H9 (cell line): ENCODE data around the gene CDADC1. TPM values are rescaled to one million over a fixed set of nuclear protein-coding genes. Genes with fewer than 3 reads are reported as not detected.

Experiments
- DNase-seq: peaks from one replicate; pipeline ENCODE4 v3.0.0-alpha.2; 2017
- H2AFZ ChIP-seq: one replicate; pipeline ENCODE4 v1.6.1; 2013; ENCODE audit warnings: mild to moderate bottlenecking, low read length, control low read depth, moderate library complexity
- H2AK5ac ChIP-seq: 2 replicates; pipeline ENCODE4 v1.6.1; 2013; ENCODE audit warnings: low read length, control low read depth, mixed read lengths; ENCODE audit not compliant: insufficient read length
- H2BK120ac ChIP-seq: one replicate; pipeline ENCODE4 v1.6.1; 2013; ENCODE audit warnings: low read depth, mild to moderate bottlenecking, low read length, control low read depth, inconsistent platforms; ENCODE audit not compliant: poor library complexity, severe bottlenecking
- H2BK12ac ChIP-seq: 2 replicates; pipeline ENCODE4 v1.6.1; 2013; ENCODE audit warnings: low read length, control low read depth, mixed read lengths, low read depth; ENCODE audit not compliant: insufficient read length
- H2BK15ac ChIP-seq: 2 replicates; pipeline ENCODE4 v1.6.1; 2013; ENCODE audit warnings: low read depth, low read length, control low read depth
- H2BK20ac ChIP-seq: one replicate; pipeline ENCODE4 v1.6.1; 2013; ENCODE audit warnings: low read depth, mild to moderate bottlenecking, low read length, control low read depth, inconsistent platforms; ENCODE audit not compliant: poor library complexity, severe bottlenecking
- H2BK5ac ChIP-seq: 2 replicates; pipeline ENCODE4 v1.6.1; 2013; ENCODE audit warnings: low read length, control low read depth, mixed read lengths; ENCODE audit not compliant: insufficient read length
- H3K14ac ChIP-seq: 2 replicates; pipeline ENCODE4 v1.6.1; 2013; ENCODE audit warnings: low read length, control low read depth; ENCODE audit not compliant: insufficient read depth
- H3K18ac ChIP-seq: 2 replicates; pipeline ENCODE4 v1.6.1; 2013; ENCODE audit warnings: low read depth, mild to moderate bottlenecking, mixed read lengths, low read length, control low read depth; ENCODE audit not compliant: insufficient read length
- H3K23ac ChIP-seq: 2 replicates; pipeline ENCODE4 v1.6.1; 2013; ENCODE audit warnings: low read length, control low read depth, mixed read lengths, low read depth; ENCODE audit not compliant: insufficient read length
- H3K23me2 ChIP-seq: 2 replicates; pipeline ENCODE4 v1.6.1; 2013; ENCODE audit warnings: low read depth, mild to moderate bottlenecking, mixed read lengths, low read length, control low read depth; ENCODE audit not compliant: insufficient read length, poor library complexity, severe bottlenecking
- H3K27ac ChIP-seq: 2 replicates; pipeline ENCODE4 v1.5.1; 2013; ENCODE audit warnings: low read length, control low read depth, mixed read lengths, low read depth; ENCODE audit not compliant: insufficient read length
- H3K27me3 ChIP-seq: 2 replicates; pipeline ENCODE4 v1.6.1; 2013; ENCODE audit warnings: low read length, control low read depth, inconsistent platforms; ENCODE audit not compliant: insufficient read depth
- H3K4ac ChIP-seq: 2 replicates; pipeline ENCODE4 v1.6.1; 2013; ENCODE audit warnings: low read depth, mild to moderate bottlenecking, control low read depth, inconsistent platforms, low read length, moderate library complexity
- H3K4me1 ChIP-seq: 2 replicates; pipeline ENCODE4 v1.6.1; 2013; ENCODE audit warnings: low read length, control low read depth, inconsistent platforms; ENCODE audit not compliant: insufficient read depth
- H3K4me2 ChIP-seq: 2 replicates; pipeline ENCODE4 v1.6.1; 2013; ENCODE audit warnings: low read length, control low read depth, mixed read lengths; ENCODE audit not compliant: insufficient read length, insufficient read depth
- H3K56ac ChIP-seq: 2 replicates; pipeline ENCODE4 v1.6.1; 2013; ENCODE audit warnings: low read depth, mild to moderate bottlenecking, mixed read lengths, low read length, control low read depth; ENCODE audit not compliant: insufficient read length
- H3K79me1 ChIP-seq: 2 replicates; pipeline ENCODE4 v1.6.1; 2013; ENCODE audit warnings: low read depth, mild to moderate bottlenecking, moderate library complexity, low read length, control low read depth, inconsistent platforms; ENCODE audit not compliant: insufficient read depth, poor library complexity, severe bottlenecking
- H3K79me2 ChIP-seq: 2 replicates; pipeline ENCODE4 v1.6.1; 2013; ENCODE audit warnings: low read length, control low read depth, inconsistent platforms; ENCODE audit not compliant: insufficient read depth
- H3K9ac ChIP-seq: 2 replicates; pipeline ENCODE4 v1.6.1; 2013; ENCODE audit warnings: low read length, control low read depth, mixed read lengths; ENCODE audit not compliant: insufficient read length; ENCODE audit errors: extremely low read depth
- H3K9me3 ChIP-seq: one replicate; pipeline ENCODE4 v1.6.1; 2013; ENCODE audit warnings: low read depth, low read length, inconsistent platforms; ENCODE audit not compliant: control insufficient read depth
- H3T11ph ChIP-seq: one replicate; pipeline ENCODE4 v1.6.1; 2013; ENCODE audit warnings: mild to moderate bottlenecking, low read length, control low read depth, inconsistent platforms
- H4K20me1 ChIP-seq: one replicate; pipeline ENCODE4 v1.6.1; 2013; ENCODE audit not compliant: control insufficient read depth, insufficient read length, insufficient read depth
- H4K5ac ChIP-seq: 2 replicates; pipeline ENCODE4 v1.6.1; 2013; ENCODE audit warnings: low read depth, mild to moderate bottlenecking, mixed read lengths, low read length, control low read depth; ENCODE audit not compliant: insufficient read length
- H4K8ac ChIP-seq: replicated peaks from 2 replicates; pipeline ENCODE4 v1.6.1; 2013; ENCODE audit warnings: low read length, control low read depth, mixed read lengths, low read depth; ENCODE audit not compliant: insufficient read length
- H4K91ac ChIP-seq: 2 replicates; pipeline ENCODE4 v1.6.1; 2013; ENCODE audit warnings: low read depth, mild to moderate bottlenecking, moderate library complexity, mixed read lengths, low read length, control low read depth; ENCODE audit not compliant: insufficient read length
- H3K27ac Mint-ChIP-seq, 3 experiments: 2 replicates in 2 of 3; 3 replicates in 1 of 3; pipeline ENCODE4 v1.8.0; 2020 to 2021; ENCODE audit warnings: mixed read lengths in 3 of 3, mild to moderate bottlenecking in 1 of 3, moderate library complexity in 1 of 3
- H3K27me3 Mint-ChIP-seq: 2 replicates; pipeline ENCODE4 v1.8.0; 2021; ENCODE audit warnings: low read depth, mild to moderate bottlenecking, moderate library complexity, mixed read lengths
- H3K36me3 Mint-ChIP-seq, 3 experiments: 2 replicates in 2 of 3; 3 replicates in 1 of 3; pipeline ENCODE4 v1.8.0; 2020 to 2021; ENCODE audit warnings: low read depth in 3 of 3, mixed read lengths in 3 of 3; ENCODE audit not compliant: insufficient read depth in 1 of 3
- H3K4me1 Mint-ChIP-seq, 2 experiments: 2 replicates each; pipeline ENCODE4 v1.8.0; 2020; ENCODE audit warnings: mixed read lengths in 2 of 2
- H3K4me3 Mint-ChIP-seq, 2 experiments: 2 replicates in 1 of 2; 3 replicates in 1 of 2; pipeline ENCODE4 v1.8.0; 2020 to 2021; ENCODE audit warnings: mild to moderate bottlenecking in 2 of 2, mixed read lengths in 2 of 2, moderate library complexity in 1 of 2
- H3K9me3 Mint-ChIP-seq, 2 experiments: 2 replicates in 1 of 2; 3 replicates in 1 of 2; pipeline ENCODE4 v1.8.0; 2020; ENCODE audit warnings: mild to moderate bottlenecking in 2 of 2, mixed read lengths in 2 of 2, moderate library complexity in 1 of 2
- CTCF ChIP-seq: fragments of 200-600 bp; sonication (generic); conservative IDR thresholded peaks from 3 replicates; pipeline ENCODE4 v1.8.0; 2021; ENCODE audit warnings: antibody characterized with exemption, mild to moderate bottlenecking
- WGBS: extraction: QIAGEN DNeasy Blood & Tissue Kit; methylation state at CpG from one replicate; pipeline ENCODE4 v1.1.7; 2013; ENCODE audit warnings: missing lambda C conversion rate, low lambda C conversion rate, mixed read lengths; ENCODE audit not compliant: insufficient read length; ENCODE audit errors: extremely low coverage; 5-methylcytosine and 5-hydroxymethylcytosine counted together
- total RNA-seq: library from RNA; stranded (reverse); gene quantifications from 2 replicates; pipeline ENCODE4 v1.2.1, GENCODE V29; 2021

CDADC1 gene
- total RNA-seq, 1 experiment from 2014 or later, result 4.9 TPM

- Histone ChIP-seq H3K4ac (no peak overlapping the region), H2BK12ac (no peak overlapping the region), H3K4me1 (no peaks in the 10 kb centered on the region), H3K9ac (no peak overlapping the region), H2BK15ac (no peak overlapping the region), H3K23me2 (no peaks in the 10 kb centered on the region), H4K91ac (no peak overlapping the region), H3K56ac (no peak overlapping the region), H3T11ph (no peak overlapping the region), H3K79me2 (no peaks in the 10 kb centered on the region), H4K20me1 (no peaks in the 10 kb centered on the region), H3K14ac (no peak overlapping the region), H3K23ac (no peak overlapping the region), H3K27ac (no peak overlapping the region), H3K27me3 (no peaks in the 10 kb centered on the region), H2BK120ac (no peak overlapping the region), H4K5ac (no peak overlapping the region), H4K8ac (no peak overlapping the region), H2BK5ac (no peak overlapping the region), H2BK20ac (no peak overlapping the region), H2AFZ (no peak overlapping the region), H3K79me1 (no peaks in the 10 kb centered on the region), H3K9me3 (no peaks in the 10 kb centered on the region), H2AK5ac (no peak overlapping the region), H3K4me2 (no peak overlapping the region), H3K18ac (no peak overlapping the region)
- no peak overlapping the region for H3K4me3 Mint-ChIP-seq
- H3K9me3 Mint-ChIP-seq, result no peaks in the 10 kb centered on the region
- H3K4me1 Mint-ChIP-seq, result no peaks in the 10 kb centered on the region
- no peak for TF ChIP-seq CTCF
- no peak overlapping the region for H3K27ac Mint-ChIP-seq
- H3K27me3 Mint-ChIP-seq, result no peaks in the 10 kb centered on the region
- DNase-seq, result no peak
- no CpG with 5 or more reads among the region's 1 CpG for WGBS
- H3K36me3 Mint-ChIP-seq, result no peaks in the 10 kb centered on the region
These were observed 40.3 kb downstream of the CDADC1 start for GRCh38 chr13:49287995-49288394.
